Measurements from ENCODE around the gene FBLL1. TPM values are rescaled to one million over a fixed set of nuclear protein-coding genes. Genes with fewer than 3 reads are reported as not detected.

FBLL1 gene
- total and polyA plus RNA-seq, 2 donors from 2014 or later: 0.47 TPM; not detected in 1

DNA sequence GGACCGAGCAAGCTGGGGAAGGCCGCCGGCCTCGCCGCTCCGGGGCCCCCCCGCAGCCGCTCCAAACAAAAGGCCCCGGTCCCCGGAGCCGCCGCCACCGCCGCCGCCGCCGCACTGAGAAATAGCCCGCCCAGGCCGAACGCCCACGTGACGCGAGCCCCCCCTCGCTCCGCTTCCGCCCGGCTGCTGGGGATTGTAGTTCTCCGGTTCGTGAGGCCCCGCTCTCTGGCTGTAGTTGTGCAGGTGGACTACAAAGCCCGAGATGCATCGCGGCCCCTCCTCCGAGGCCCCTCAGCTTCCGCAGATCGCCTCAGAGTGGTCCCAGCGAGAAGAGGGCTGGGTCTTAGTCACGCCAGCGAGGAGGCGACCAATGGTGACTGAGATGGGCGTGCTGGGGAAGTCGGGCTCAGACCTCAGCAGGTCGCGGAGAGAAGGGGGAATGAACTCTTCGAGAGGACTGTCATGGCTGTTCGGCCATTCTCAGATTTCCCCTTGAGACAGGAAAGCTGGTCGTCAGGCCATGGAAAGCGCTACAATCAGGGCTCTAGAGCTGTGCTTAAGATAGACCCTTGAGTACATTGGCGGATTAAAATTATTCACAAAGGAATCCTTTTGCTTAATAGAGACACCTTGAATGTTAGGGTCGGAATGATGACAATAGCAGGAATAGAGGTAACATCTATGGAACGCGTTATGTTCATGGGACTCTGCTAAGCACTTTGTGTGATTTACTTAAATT is 50.6 kb downstream of the FBLL1 start:
- FAIRE-seq: peak; percentile 97
- intact Hi-C loops (cut with DNase I): no loop called here

DNA sequence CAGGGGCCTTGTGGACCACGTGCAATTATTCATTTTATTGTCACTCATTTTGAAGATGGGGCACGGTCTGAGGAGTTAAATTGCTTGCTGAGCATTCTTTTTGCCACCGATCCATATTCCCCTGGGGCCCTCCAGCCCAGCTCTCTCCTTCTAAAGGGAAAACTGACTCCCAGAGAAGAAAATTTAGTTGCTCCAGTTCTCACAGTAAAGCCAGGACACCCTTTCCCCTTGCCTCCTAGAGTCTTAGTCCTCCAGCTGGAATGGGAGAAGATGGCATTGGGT is 51.1 kb downstream of the FBLL1 start:
- intact Hi-C loops (cut with DNase I): no loop called here
- Histone ChIP-seq H3K27me3 (ENCODE audit: control insufficient read depth, insufficient read depth, low read length) (no peaks in the 10 kb centered on the region), H3K4me3 (ENCODE audit: low read length in 3 of 3) (peak overlapping the region; percentile 68 to 82 (median 72)), H3K9me3 (ENCODE audit: control insufficient read depth in 2 of 3, insufficient read depth in 1 of 3, low read length in 3 of 3) (no peaks in the 10 kb centered on the region), H3K36me3 (ENCODE audit: control insufficient read depth in 2 of 3, insufficient read depth in 3 of 3, low read length in 3 of 3) (no peaks in the 10 kb centered on the region), H3K4me1 (ENCODE audit: control insufficient read depth in 2 of 3, insufficient read depth in 2 of 3, low read depth in 1 of 3, low read length in 3 of 3) (peaks cover 0 to 7% (median 0%) of the 10 kb centered on the region in 3 donors), H3K9ac (ENCODE audit: low read length in 3 of 3) (peak overlapping the region; percentile 28 to 78 (median 53)), H3K27ac (ENCODE audit: low read depth in 2 of 2, low read length in 2 of 2) (peak overlapping the region; percentile 57 to 92)
- TF ChIP-seq, protein P1, sequence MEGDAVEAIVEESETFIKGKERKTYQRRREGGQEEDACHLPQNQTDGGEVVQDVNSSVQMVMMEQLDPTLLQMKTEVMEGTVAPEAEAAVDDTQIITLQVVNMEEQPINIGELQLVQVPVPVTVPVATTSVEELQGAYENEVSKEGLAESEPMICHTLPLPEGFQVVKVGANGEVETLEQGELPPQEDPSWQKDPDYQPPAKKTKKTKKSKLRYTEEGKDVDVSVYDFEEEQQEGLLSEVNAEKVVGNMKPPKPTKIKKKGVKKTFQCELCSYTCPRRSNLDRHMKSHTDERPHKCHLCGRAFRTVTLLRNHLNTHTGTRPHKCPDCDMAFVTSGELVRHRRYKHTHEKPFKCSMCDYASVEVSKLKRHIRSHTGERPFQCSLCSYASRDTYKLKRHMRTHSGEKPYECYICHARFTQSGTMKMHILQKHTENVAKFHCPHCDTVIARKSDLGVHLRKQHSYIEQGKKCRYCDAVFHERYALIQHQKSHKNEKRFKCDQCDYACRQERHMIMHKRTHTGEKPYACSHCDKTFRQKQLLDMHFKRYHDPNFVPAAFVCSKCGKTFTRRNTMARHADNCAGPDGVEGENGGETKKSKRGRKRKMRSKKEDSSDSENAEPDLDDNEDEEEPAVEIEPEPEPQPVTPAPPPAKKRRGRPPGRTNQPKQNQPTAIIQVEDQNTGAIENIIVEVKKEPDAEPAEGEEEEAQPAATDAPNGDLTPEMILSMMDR (IDR thresholded peaks at IDR 0.05; ENCODE audit: borderline replicate concordance, extremely low read depth, insufficient read depth): no peak
- DNase-seq (peak in 2 of 5 donors; percentile 28 to 64), FAIRE-seq (no peak)

More for the DNA sequence above, 50.6 kb downstream of the FBLL1 start:
- Histone ChIP-seq H3K27ac (ENCODE audit: low read depth in 2 of 2, low read length in 2 of 2) (peak overlapping the region; percentile 77 to 92), H3K27me3 (ENCODE audit: control insufficient read depth, insufficient read depth, low read length) (no peaks in the 10 kb centered on the region), H3K4me1 (ENCODE audit: control insufficient read depth in 2 of 3, insufficient read depth in 2 of 3, low read depth in 1 of 3, low read length in 3 of 3) (peaks cover 0 to 7% (median 0%) of the 10 kb centered on the region in 3 donors), H3K36me3 (ENCODE audit: control insufficient read depth in 2 of 3, insufficient read depth in 3 of 3, low read length in 3 of 3) (no peaks in the 10 kb centered on the region), H3K4me3 (ENCODE audit: low read length in 3 of 3) (peak overlapping the region; percentile 68 to 82 (median 72)), H3K9me3 (ENCODE audit: control insufficient read depth in 2 of 3, insufficient read depth in 1 of 3, low read length in 3 of 3) (no peaks in the 10 kb centered on the region), H3K9ac (ENCODE audit: low read length in 3 of 3) (peak overlapping the region; percentile 28 to 78 (median 53))
- peak; percentile 99 to 100 (median 99) for DNase-seq
- TF ChIP-seq, protein P1 (IDR thresholded peaks at IDR 0.05; ENCODE audit: borderline replicate concordance, extremely low read depth, insufficient read depth): no peak

Small RNA genes lying within 50 kb of the gene (microRNA-seq; reads per million reads assigned to microRNA genes)
- gene MIR103A1: not detected
- gene MIR103B1: not detected

Other genes starting within 250 kb of the FBLL1 start
- 174 TPM for gene WWC1, start 237.7 kb upstream of the FBLL1 start, total RNA-seq
- gene WWC1, start 237.7 kb upstream of the FBLL1 start, polyA plus RNA-seq (ENCODE audit: insufficient read depth, low read depth, low replicate concordance): 74.4 TPM
- 62.8 TPM for gene RARS1, start 42.8 kb upstream of the FBLL1 start, total RNA-seq
- gene RARS1, start 42.8 kb upstream of the FBLL1 start, polyA plus RNA-seq (ENCODE audit: insufficient read depth, low read depth, low replicate concordance): 35.5 TPM
- 36.9 TPM for gene PANK3, start 50.1 kb downstream of the FBLL1 start, total RNA-seq
- 7.7 TPM for gene PANK3, start 50.1 kb downstream of the FBLL1 start, polyA plus RNA-seq (ENCODE audit: insufficient read depth, low read depth, low replicate concordance)

All from kidney (tissue), 14 donors.